Progenitor cell of endocrine pancreas (in vitro differentiated cells): Measurements from ENCODE around the gene FADS6. TPM values are rescaled to one million over a fixed set of nuclear protein-coding genes. Genes with fewer than 3 reads are reported as not detected.
A peak's percentile ranks its signal among the peaks of the same experiment; 100 is the strongest.
"Not testable (repeated sequence)": the region's sequence is repeated elsewhere in the genome, so short reads cannot be mapped to it uniquely, and the experiment has no call there.

Experiments used
- DNase-seq: peaks from one replicate; pipeline ENCODE4 v3.0.0; 2021; ENCODE audit warnings: low spot score; ENCODE audit not compliant: unreplicated experiment
- H3K27ac Mint-ChIP-seq: 2 replicates; pipeline ENCODE4 v1.8.0; 2021; ENCODE audit warnings: mild to moderate bottlenecking, moderate library complexity, mixed read lengths
- H3K27me3 Mint-ChIP-seq: 2 replicates; pipeline ENCODE4 v1.8.0; 2021; ENCODE audit warnings: mixed read lengths
- H3K36me3 Mint-ChIP-seq: 2 replicates; pipeline ENCODE4 v1.8.0; 2022; ENCODE audit warnings: mixed read lengths; ENCODE audit not compliant: insufficient read depth
- H3K4me1 Mint-ChIP-seq: 2 replicates; pipeline ENCODE4 v1.8.0; 2021; ENCODE audit warnings: low read depth, mixed read lengths
- H3K4me3 Mint-ChIP-seq: 2 replicates; pipeline ENCODE4 v1.8.0; 2021; ENCODE audit warnings: low read depth, mild to moderate bottlenecking, moderate library complexity, mixed read lengths
- H3K9me3 Mint-ChIP-seq: 2 replicates; pipeline ENCODE4 v1.8.0; 2021; ENCODE audit warnings: low read depth, mixed read lengths
- CTCF ChIP-seq: fragments of 200-600 bp; sonication (generic); IDR thresholded peaks from one replicate; pipeline ENCODE4 v1.5.0; 2021; ENCODE audit warnings: antibody characterized with exemption, mild to moderate bottlenecking; ENCODE audit not compliant: unreplicated experiment
- total RNA-seq: library from RNA; stranded (reverse); gene quantifications from 2 replicates; pipeline ENCODE4 v1.2.1, GENCODE V29; 2021

The FADS6 gene
- total RNA-seq, 1 donor from 2014 or later: 0.14 TPM

GRCh38 chr17:74873037-74873873, 20.2 kb downstream of the FADS6 start:
- no peaks in the 10 kb centered on the region for H3K9me3 Mint-ChIP-seq
- peaks cover 34% of the 10 kb centered on the region for H3K4me1 Mint-ChIP-seq
- no peaks in the 10 kb centered on the region for H3K36me3 Mint-ChIP-seq
- H3K27ac Mint-ChIP-seq: peak overlapping the region; percentile 97
- peak; percentile 98 for DNase-seq
- H3K4me3 Mint-ChIP-seq: peak overlapping the region; percentile 90
- H3K27me3 Mint-ChIP-seq: no peaks in the 10 kb centered on the region
- no peak for TF ChIP-seq CTCF

- H3K36me3 Mint-ChIP-seq: no peaks in the 10 kb centered on the region
- H3K4me1 Mint-ChIP-seq: peaks cover 34% of the 10 kb centered on the region
- H3K9me3 Mint-ChIP-seq: no peaks in the 10 kb centered on the region
- peak within 1 kb of the TSS; percentile 90 for H3K4me3 Mint-ChIP-seq
- peak; percentile 8 for TF ChIP-seq CTCF
- DNase-seq: no peak
- peak within 1 kb of the TSS; percentile 97 for H3K27ac Mint-ChIP-seq
- no peaks in the 10 kb centered on the region for H3K27me3 Mint-ChIP-seq
Measured at GRCh38 chr17:74872313-74873036, 21.0 kb downstream of the FADS6 start, which contains the start of gene FDXR. Gene FDXR, minus strand, starts transcription at chr17:74872994. Its CDS starts 50 bp downstream, at chr17:74872944.

- Mint-ChIP-seq H3K27ac (no peak overlapping the region), H3K27me3 (no peaks in the 10 kb centered on the region), H3K4me3 (peak overlapping the region; percentile 90), H3K4me1 (peaks cover 32% of the 10 kb centered on the region), H3K9me3 (no peaks in the 10 kb centered on the region), H3K36me3 (no peaks in the 10 kb centered on the region)
- TF ChIP-seq CTCF: no peak
- no peak for DNase-seq
Measured at GRCh38 chr17:74871356-74872076, 21.9 kb downstream of the FADS6 start.

GRCh38 chr17:74870512-74870911, 22.9 kb downstream of the FADS6 start:
- no peaks in the 10 kb centered on the region for H3K9me3 Mint-ChIP-seq
- H3K4me1 Mint-ChIP-seq: peaks cover 24% of the 10 kb centered on the region
- no peak overlapping the region for H3K4me3 Mint-ChIP-seq
- no peaks in the 10 kb centered on the region for H3K36me3 Mint-ChIP-seq
- no peak for TF ChIP-seq CTCF
- H3K27me3 Mint-ChIP-seq: no peaks in the 10 kb centered on the region
- no peak for DNase-seq
- peak overlapping the region; percentile 56 for H3K27ac Mint-ChIP-seq

GRCh38 chr17:74870028-74870427, 23.4 kb downstream of the FADS6 start:
- H3K4me3 Mint-ChIP-seq, H3K36me3 Mint-ChIP-seq, H3K27ac Mint-ChIP-seq, DNase-seq, H3K9me3 Mint-ChIP-seq, H3K27me3 Mint-ChIP-seq: not testable (repeated sequence)
- peaks cover 19% of the 10 kb centered on the region for H3K4me1 Mint-ChIP-seq
